Measurements from ENCODE around the gene EIF3K.

The EIF3K gene

DNA sequence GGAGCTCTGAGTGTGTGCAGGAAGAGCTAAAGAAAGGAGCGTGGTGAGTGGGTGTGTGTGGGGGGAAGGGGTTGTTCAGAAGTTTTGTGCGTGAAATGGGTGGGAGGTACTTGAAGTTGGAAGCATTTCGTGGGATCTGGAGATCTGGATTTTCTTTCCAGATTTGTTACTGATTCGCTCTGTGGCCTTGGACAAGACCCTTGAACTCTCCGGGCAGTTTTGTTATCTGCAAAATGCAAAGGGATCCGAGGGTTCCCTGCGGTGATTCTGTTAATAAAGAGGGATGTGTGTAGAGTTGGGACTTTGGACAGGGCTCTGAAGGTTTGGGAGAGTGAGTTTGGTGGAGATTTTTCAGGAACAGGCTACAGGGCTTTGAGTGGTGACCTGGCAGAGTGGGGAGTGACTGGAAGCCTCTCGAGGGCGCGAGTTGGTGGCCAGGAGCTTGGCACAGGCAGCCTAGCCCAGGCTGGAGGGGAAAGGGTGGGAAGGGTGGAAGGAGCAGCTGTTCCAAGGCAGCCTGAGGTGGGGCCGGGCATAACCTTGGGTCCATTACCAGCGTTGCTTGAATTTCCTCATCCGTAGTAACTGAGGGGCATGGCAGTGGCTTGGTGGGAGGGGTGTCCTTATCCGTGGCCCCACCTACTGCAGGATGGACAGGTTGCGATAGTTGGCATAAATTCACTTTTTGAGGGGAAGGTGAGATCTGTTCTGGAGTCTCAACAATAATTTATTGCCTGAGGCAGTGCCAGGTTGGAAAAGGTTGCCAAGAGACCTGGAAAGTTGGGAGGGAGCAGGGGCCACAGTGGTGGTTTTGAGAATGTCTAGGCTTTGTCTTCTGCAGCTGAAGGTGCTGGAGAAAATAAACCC, 30.6 kb downstream of the EIF3K start:
- DNase-seq (ENCODE audit: low read depth): no peak

DNA sequence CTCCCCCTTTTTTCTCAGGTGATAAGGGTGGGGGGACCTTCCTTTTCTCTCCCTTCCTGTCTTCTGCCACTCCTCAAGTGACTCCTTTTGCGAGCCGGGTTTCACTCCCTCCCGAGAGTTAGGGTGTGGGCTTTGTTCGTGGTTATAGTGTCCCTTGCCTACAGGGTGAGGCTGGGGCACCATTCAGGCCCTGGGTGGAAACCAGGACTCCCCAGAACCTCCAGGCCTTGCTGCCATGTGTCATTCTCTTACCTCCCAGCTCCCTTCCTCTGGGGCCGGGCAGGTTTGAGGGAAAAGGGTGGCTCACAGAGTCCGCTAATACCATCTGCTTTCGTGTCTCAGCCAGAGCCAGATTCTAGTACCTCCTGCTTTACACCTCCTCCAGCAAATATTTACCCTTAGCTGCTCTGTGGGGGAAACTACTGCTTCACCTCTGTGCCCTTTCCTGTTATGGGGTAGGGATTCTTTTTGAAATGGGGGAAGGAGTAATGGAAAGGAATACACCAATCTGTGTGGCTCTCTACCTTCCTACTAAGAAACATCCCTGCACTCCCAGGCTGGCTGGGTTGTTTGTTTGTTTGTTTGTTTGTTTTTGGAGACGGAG, 31.3 kb downstream of the EIF3K start:
- no peak for DNase-seq (ENCODE audit: low read depth)

DNA sequence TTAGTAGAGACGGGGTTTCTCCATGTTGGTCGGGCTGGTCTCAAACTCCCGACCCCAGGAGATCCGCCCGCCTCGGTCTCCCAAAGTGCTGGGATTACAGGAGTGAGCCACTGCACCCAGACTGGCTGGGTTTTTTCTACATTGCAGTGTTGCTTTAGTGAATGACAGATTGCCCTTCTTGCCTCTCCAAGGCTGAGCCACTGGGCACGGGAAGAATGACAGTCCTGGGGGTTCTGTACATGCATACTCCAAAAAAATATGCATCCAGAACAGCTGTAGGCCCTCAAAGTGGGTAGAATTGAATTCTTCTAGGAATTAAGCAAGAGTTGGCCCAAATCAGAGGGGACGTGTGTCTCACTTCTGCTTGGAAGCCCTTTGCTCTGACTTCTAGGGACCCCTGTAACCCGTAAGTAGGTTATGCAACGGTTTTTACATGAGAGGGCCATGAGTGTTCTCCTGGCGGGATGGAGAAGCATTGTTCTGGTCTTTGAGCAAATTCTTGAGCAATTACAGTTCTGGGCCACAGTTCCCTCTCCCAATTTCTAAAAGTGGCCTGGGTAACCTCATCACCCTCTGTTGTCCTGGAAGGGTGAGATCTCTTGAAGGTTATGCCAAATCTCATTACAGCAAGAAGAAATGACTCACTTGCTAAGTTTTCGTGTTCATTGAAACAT, 32.1 kb downstream of the EIF3K start:
- peak; percentile 94 for DNase-seq (ENCODE audit: low read depth)

- DNase-seq (ENCODE audit: low read depth): no peak
Observed at GRCh38 chr19:38653028-38653571, 34.1 kb downstream of the EIF3K start.

DNA sequence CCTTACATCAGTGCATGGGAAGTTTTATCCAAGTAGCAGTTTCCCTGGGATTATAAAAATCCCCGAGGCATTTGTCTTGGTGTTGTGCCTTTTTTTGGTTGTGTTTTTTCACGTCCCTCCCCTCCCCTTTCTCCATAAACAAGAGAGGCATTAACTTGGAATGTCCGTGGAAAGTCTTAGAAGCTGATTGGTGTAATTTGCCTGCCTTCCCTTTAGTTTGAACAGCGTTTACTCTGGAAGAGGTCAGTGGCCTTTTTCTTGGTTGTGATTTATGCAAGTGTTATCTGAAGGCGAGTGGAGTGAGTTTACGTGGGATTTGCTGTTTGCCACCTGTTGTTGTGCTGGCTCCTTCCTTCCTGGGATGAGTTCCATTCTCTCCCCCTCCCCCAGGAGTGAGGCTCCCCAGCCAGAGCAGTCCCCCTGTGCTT, 35.7 kb downstream of the EIF3K start:
- DNase-seq (ENCODE audit: low read depth): no peak

GRCh38 chr19:38655148-38655824, 36.3 kb downstream of the EIF3K start:
- DNase-seq (ENCODE audit: low read depth): no peak

GRCh38 chr19:38656171-38656981, 37.4 kb downstream of the EIF3K start:
- no peak for DNase-seq (ENCODE audit: low read depth)

DNA sequence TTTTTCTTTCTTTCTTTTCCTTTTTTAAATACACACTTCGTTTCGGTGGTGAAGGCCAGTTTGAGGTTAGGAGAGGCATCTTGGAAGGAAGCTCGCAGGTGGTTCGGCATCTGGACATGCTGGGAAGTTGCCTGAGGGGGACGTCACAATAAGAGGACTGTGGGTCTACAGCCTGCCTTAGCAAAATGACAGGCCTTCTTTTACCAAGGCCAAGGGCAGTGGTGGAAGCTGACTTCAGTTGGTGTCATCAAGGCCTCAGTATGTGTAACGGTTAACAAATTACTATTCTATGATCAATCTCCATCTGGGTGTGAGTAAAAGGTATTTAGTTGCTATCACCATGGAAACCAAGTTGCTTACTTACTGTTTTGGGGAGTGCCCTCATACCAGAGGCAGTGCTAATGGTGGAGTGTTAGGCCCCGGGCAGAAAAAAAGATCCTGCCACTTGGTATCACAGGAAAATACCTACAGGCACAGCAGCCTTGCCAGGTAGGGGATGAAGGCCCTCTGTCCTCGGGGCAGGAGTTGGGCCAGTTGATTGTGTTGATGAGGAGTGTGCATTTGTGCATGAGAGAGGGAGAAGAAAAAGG, 38.7 kb downstream of the EIF3K start:
- DNase-seq (ENCODE audit: low read depth): peak; percentile 97

DNA sequence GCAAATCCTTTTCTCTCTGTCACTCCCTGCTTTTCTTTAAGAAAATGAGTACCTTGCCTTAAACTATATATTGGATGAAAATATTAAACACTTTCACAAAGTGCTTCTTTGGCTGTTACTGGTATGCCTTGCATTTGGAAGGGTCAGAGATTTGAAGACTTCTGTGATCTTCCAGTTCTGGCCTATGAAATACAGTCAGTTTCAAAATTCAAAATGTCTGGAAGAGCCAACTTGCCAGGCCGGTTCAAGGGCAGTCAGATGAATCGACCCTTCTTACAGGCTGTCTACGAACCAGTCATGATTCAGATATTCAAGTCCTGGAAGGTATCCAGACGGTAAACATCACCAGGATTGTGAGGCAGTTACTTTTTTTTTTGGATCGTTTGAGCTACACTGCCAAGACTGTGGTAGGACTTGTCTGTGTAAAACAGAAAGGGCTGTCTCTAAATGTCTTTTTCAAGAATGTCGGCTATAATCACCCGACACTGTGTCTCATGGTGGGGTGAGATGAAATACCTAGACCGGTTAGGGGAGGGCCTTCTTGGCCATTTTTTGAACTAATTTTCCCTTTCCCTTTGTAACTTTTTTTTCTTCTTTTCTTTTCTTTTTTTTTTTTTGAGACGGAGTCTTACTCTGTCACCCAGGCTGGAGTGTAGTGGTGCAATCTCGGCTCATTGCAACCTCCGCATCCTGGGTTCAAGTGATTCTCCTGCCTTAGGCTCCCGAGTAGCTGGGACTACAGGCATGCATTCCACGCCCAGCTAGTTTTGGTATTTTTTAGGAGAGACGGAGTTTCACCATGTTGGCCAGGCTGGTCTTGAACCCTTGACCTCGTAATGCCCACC, 39.7 kb downstream of the EIF3K start:
- DNase-seq (ENCODE audit: low read depth): peak; percentile 100

- DNase-seq (ENCODE audit: low read depth): no peak
Observed at GRCh38 chr19:38660724-38661123, 41.7 kb downstream of the EIF3K start.

- no peak for DNase-seq (ENCODE audit: low read depth)
Observed at GRCh38 chr19:38661136-38661535, 42.1 kb downstream of the EIF3K start.

DNA sequence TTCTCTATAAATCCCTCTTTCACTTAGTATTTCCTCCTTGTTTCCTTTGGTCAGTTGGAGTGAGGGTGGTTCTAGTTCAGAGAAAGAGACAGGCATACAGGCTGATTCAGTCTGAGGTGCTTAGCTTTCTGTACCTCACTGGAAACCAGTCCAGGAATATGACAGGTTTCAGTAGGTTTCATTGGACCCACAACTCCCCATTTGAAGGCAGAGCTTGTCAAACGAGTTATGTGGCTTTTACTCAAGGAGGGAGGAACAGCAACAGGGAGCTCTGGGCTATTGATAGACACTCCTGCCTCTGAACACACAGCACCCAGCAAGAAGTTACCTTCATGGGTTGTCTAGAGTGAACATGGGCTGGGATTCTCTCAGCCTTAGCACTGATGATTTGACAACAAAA, 43.0 kb downstream of the EIF3K start:
- DNase-seq (ENCODE audit: low read depth): no peak

DNA sequence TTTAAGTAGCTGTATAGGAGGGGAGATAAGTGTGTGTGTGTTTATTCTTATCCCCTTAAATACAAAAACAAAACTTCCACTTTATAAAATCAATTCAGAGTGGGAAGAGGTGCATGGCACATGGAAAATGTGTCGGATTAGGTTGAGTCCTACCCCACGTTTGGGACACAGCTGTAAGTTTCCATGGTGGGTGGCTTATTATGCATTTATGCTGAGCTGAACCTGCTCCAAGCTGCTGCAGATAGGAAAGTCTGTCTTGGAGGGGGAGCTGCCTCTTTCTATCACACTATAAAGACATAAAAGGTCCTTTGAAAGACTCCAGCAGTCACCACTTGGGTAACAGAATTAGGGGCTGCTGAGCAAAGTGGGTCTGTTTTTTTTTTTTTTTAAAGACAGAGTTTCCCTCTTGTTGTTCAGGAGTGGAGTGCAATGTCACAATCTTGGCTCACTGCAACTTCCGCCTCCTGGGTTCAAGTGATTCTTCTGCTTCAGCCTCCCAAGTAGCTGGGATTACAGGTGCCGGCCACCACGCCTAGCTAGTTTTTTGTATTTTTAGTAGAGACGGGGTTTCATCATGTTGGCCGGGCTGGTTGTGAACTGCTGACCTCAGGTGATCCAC, 43.7 kb downstream of the EIF3K start:
- DNase-seq (ENCODE audit: low read depth): no peak

GRCh38 chr19:38663156-38663651, 44.2 kb downstream of the EIF3K start:
- DNase-seq (ENCODE audit: low read depth): no peak

DNA sequence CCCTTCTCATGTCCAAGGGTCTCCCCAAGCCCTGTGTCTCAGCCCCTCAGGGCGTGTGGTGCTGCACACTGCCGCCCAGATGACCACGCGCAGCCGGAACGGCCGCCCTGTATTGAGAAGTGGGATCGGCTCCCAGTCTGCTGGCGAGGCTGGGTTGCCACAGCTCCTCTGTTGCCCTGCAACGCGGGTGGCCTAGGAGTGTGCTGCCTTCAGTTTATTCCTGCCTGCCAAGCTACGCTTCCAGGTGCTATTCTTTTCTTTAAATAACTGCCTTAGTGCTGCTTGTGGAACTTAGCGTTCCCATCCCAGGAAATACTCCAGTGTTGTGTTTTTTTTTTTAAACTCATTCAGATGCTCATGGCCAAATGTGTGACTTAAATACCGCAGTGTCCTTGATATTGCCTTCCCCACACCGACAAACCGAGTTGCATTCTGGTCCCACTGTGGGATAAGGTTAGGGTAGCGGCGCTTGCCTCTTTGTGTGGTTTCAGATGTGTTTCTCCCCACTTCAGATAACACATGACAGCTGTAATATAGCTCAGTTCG, 45.0 kb downstream of the EIF3K start:
- DNase-seq (ENCODE audit: low read depth): no peak

DNA sequence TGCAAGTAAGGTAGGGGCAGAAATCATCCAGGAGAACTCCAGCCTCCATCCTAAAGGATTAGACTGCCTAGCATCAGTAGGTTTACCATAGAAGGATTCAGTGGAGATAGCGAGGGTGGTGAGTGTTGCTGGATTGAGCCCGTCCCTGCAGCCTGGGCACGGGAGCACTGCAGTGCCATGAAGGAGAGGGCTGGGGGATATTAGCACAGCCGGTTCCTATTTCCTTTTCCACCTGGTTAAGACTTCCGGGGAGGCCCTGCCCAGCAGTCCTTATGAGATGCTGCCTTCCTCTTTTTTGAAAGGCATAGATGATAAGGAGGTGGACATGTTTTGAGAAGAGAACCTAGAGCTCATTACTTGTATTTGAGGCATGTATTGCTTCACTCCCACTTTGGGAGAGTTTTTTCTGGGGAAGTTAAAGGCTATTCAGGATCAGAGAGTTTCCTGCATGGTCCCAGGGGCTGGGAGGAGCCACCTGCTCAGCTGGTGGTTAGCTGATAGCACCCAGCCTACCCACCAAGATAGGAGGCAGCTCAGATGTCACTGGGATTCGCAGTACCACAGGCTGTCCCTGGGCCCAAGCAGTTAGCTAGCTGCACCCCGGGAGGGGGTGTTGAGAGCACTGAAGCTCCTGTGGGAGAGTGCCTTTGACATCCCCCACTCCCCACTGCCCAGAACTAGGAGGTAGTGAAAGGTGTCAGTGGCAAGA, 45.7 kb downstream of the EIF3K start:
- DNase-seq (ENCODE audit: low read depth): no peak

DNA sequence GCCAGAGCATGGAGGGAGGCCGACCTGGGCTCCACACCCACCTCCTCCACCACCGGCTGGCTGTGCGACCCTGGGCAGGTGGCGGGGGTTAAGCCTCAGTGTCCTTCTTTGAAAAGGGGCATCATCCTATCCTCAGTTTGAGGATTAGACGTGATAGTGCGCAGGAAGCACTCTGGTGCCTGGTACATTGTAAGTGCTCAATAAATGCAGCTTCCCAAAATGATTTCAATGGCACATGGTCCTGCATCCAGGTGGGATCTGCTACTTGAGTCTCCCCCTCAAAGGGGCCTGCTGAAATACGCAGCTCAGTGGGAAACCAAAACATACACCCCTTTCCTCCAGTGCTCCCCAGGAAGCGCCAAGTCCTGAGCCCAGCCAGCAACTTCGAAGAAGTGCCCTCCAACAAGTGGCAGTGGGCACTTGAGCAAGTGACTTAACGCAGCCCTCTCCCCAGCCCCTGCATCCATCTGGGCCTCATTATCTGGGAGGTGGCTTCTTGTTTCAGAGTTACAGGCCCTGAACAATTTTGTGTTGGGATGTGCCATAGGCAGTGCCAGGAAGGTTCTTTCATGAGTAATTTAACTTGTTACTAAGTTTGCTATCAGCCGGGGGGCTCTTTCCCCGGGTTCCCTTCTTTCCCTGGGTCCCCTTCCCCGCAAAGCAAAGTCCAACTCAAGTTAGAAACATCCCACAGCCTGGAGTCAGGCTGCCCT, 46.4 kb downstream of the EIF3K start:
- no peak for DNase-seq (ENCODE audit: low read depth)
